Peyer's patch (tissue), 4 donors: ENCODE data around the gene COLEC11. TPM values are rescaled to one million over a fixed set of nuclear protein-coding genes. Genes with fewer than 3 reads are reported as not detected.
"Not testable (repeated sequence)": the region's sequence is repeated elsewhere in the genome, so short reads cannot be mapped to it uniquely, and the experiment has no call there.

Experiments used
- DNase-seq, 3 donors: peaks; one replicate each; pipeline ENCODE4 v3.0.0-alpha.2; 2017 to 2019
- H3K27ac ChIP-seq, 4 donors: fragments of 200-600 bp; sonication (generic); one replicate each; pipeline ENCODE4 v1.5.1; 2016 to 2019
- H3K27me3 ChIP-seq, 2 donors: fragments of 200-600 bp; sonication (generic); one replicate each; pipeline ENCODE4 v1.5.1; 2019
- H3K36me3 ChIP-seq, 3 donors: fragments of 200-600 bp; sonication (generic); one replicate each; pipeline ENCODE4 v1.5.1; 2016 to 2019
- H3K4me1 ChIP-seq, 4 donors: fragments of 200-600 bp; sonication (generic); one replicate each; pipeline ENCODE4 v1.5.1; 2016 to 2019
- H3K4me3 ChIP-seq, 4 donors: fragments of 200-600 bp; sonication (generic); 1 replicate in 3 of 4; 2 replicates in 1 of 4; pipeline ENCODE4 v1.5.1; 2016 to 2019; ENCODE audit warnings: mild to moderate bottlenecking in 1 of 4
- H3K9me3 ChIP-seq, 4 donors: fragments of 200-600 bp; sonication (generic); one replicate each; pipeline ENCODE4 v1.5.1; 2016 to 2019; ENCODE audit warnings: mild to moderate bottlenecking in 1 of 4
- POLR2A ChIP-seq, 2 donors: fragments of 450-650 bp; IDR thresholded peaks; one replicate each; pipeline ENCODE4 v1.5.1; 2017; ENCODE audit warnings: antibody characterized with exemption in 2 of 2, mild to moderate bottlenecking in 2 of 2, moderate library complexity in 2 of 2
- total RNA-seq, 4 donors: library from RNA; depleted of rRNA; stranded (reverse); fragments of >200 nt; gene quantifications; one replicate each; pipeline ENCODE4 v1.1.0, GENCODE V29; 2016
- TF ChIP-seq, protein P1 (sequence below), 6 experiments: fragments of 450-650 bp in 4 of 6; fragments of 200-600 bp in 2 of 6; sonication (generic) in 1 of 6; IDR thresholded peaks; one replicate each; pipeline ENCODE4 v1.5.1; 2017 to 2019; ENCODE audit warnings: antibody characterized with exemption in 6 of 6, mild to moderate bottlenecking in 3 of 6, moderate library complexity in 1 of 6

The COLEC11 gene
- total RNA-seq, 4 donors from 2014 or later: 0.70 to 5.8 (median 1.1) TPM; not detected in 1

DNA sequence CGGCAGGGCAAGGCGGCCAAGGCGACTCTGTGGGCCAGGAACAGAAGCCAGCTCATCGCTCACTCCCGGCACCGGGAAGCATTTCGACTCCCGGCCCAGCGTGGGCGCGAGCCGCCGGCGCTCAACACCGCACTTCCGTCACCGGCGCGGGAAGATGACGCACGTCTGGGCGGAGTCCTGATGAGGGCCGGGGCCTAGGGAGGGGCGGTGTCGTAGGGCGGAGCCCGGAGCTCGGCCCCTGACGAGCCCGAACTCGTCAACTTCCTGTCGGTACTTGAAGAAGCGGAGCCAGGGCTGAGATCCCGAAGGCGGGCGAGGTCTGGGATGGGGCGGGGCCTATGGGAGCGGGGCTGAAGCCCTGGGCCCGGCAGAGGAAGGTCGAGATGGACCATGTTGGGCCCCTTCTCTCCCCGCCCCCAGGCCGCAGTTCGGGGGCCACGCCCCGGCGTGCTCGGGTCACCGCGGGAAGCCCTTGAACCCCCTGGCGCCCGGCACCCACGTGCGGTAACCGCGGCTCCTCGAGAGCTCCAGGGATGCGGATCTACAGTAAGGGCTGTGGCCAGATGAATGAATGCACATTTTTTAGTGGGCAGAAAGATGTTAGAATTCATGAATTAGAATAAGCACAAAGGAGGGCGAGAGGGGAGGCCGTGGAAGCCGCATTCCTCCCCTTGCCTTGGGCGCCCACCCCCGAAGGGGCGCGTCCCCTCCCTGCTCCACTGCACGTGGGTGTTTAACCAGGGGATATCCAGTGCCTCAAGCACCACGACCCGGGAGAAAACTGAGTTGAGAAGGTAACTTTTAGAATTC lies 36.5 kb upstream of the COLEC11 start, which contains the start of gene RNASEH1:
TSS of gene RNASEH1 (minus strand) at position 129 of the 810 bp plus-strand sequence. CDS start at position 56, 73 bp downstream.
- peaks cover 0 to 29% (median 0%) of the 10 kb centered on the region in 3 donors for H3K36me3 ChIP-seq
- peak; percentile 82 to 83 for TF ChIP-seq POLR2A (IDR thresholded peaks at IDR 0.05)
- TF ChIP-seq, protein P1, sequence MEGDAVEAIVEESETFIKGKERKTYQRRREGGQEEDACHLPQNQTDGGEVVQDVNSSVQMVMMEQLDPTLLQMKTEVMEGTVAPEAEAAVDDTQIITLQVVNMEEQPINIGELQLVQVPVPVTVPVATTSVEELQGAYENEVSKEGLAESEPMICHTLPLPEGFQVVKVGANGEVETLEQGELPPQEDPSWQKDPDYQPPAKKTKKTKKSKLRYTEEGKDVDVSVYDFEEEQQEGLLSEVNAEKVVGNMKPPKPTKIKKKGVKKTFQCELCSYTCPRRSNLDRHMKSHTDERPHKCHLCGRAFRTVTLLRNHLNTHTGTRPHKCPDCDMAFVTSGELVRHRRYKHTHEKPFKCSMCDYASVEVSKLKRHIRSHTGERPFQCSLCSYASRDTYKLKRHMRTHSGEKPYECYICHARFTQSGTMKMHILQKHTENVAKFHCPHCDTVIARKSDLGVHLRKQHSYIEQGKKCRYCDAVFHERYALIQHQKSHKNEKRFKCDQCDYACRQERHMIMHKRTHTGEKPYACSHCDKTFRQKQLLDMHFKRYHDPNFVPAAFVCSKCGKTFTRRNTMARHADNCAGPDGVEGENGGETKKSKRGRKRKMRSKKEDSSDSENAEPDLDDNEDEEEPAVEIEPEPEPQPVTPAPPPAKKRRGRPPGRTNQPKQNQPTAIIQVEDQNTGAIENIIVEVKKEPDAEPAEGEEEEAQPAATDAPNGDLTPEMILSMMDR (IDR thresholded peaks at IDR 0.05): no peak
- peak within 1 kb of the TSS; percentile 84 to 99 (median 94) for H3K27ac ChIP-seq

DNA sequence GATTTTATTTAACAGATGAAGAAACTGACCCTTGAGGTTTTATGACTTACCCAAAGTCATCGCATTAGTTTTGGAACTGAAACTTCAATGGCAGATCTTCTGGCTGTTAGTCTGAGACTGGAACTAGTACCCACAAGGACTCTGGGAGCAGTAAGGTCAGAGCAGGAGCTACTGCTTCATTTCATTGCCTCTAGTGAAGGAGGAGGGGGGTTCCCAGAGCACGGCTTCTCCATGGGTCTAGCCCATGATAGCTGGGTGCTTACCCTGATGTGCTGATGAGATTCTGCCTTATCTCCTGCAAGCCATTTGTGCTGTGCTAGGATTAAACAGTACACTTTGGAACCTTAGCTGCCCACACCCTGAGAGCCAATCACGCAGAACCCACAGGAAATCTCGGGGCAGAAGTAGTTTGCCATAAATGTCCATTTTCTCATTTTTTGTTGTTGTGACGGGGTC lies 31.4 kb upstream of the COLEC11 start:
- no peaks in the 10 kb centered on the region for H3K9me3 ChIP-seq
- H3K4me1 ChIP-seq: peaks cover 0 to 7% (median 0%) of the 10 kb centered on the region in 4 donors
- H3K4me3 ChIP-seq: peak overlapping the region in 1 of 4 donors; percentile 4
- TF ChIP-seq POLR2A (IDR thresholded peaks at IDR 0.05): no peak
- TF ChIP-seq, protein P1 (IDR thresholded peaks at IDR 0.05): no peak
- H3K36me3 ChIP-seq: no peaks in the 10 kb centered on the region
- no peaks in the 10 kb centered on the region for H3K27me3 ChIP-seq
- peak in 2 of 3 donors; percentile 53 to 55 for DNase-seq
- peak overlapping the region in 2 of 4 donors; percentile 34 to 69 for H3K27ac ChIP-seq

More for the DNA sequence above, 36.5 kb upstream of the COLEC11 start, which contains the start of gene RNASEH1:
- Histone ChIP-seq H3K9me3 (no peaks in the 10 kb centered on the region), H3K27me3 (no peaks in the 10 kb centered on the region), H3K4me1 (peaks cover 0 to 18% (median 2%) of the 10 kb centered on the region in 4 donors), H3K4me3 (peak within 1 kb of the TSS; percentile 71 to 100 (median 90))
- peak; percentile 98 to 99 (median 99) for DNase-seq

DNA sequence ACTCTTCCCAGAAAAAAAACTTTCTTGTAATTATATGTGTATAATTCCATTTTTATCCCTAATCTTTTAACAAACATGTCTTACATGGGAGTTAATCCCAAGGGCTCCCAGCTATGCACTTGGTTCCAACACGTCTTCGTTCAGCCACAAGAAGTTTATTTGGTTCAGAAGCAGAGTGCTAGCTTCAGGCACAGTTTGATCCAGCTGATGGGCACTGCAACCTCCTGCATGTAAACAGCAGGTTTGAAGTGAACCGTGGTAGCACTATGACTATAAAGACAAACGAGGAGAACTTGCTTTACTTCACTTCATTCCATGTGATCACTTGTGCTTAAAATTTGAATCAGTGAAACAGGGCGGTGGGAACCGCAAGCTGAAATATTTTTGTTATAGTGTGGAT lies 29.8 kb upstream of the COLEC11 start:
- H3K27ac ChIP-seq: no peak overlapping the region
- no peaks in the 10 kb centered on the region for H3K4me1 ChIP-seq
- no peaks in the 10 kb centered on the region for H3K9me3 ChIP-seq
- TF ChIP-seq, protein P1 (IDR thresholded peaks at IDR 0.05): no peak
- no peak for TF ChIP-seq POLR2A (IDR thresholded peaks at IDR 0.05)
- H3K27me3 ChIP-seq: no peaks in the 10 kb centered on the region
- no peak for DNase-seq
- H3K4me3 ChIP-seq: no peak overlapping the region
- H3K36me3 ChIP-seq: no peaks in the 10 kb centered on the region

DNA sequence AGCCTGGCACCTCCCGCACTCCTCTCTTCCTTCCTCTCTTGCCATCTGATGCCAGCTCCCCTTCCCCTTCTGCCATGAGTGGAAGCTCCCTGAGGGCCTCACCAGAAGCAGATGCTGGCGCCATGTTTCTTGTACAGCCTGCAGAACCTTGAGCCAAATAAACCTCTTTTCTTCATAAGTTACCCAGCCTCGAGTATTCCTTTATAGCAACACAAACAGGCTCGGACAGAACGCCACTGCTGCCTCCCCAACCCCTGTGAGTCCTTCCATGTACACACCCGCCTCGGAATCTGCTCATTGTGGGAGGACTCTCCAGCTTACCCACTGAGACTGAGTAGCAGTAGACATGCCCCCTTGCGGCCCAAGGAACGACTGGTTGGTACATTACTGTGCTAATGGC lies 28.1 kb upstream of the COLEC11 start:
- TF ChIP-seq, protein P1 (IDR thresholded peaks at IDR 0.05): no peak
- no peak for TF ChIP-seq POLR2A (IDR thresholded peaks at IDR 0.05)

DNA sequence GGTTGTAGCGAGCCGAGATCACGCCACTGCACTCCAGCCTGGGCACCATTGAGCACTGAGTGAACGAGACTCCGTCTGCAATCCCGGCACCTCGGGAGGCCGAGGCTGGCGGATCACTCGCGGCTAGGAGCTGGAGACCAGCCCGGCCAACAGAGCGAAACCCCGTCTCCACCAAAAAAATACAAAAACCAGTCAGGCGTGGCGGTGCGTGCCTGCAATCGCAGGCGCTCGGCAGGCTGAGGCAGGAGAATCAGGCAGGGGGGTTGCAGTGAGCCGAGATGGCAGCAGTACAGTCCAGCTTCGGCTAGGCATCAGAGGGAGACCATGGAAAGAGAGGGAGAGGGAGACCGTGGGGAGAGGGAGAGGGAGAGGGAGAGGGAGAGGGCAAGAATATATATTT lies 25.3 kb upstream of the COLEC11 start:
- not testable (repeated sequence) for H3K36me3 ChIP-seq, H3K27me3 ChIP-seq, H3K4me3 ChIP-seq, DNase-seq, H3K4me1 ChIP-seq, H3K9me3 ChIP-seq, H3K27ac ChIP-seq

More for the DNA sequence above, 28.1 kb upstream of the COLEC11 start:
- no peak for DNase-seq
- Histone ChIP-seq H3K4me1 (no peaks in the 10 kb centered on the region), H3K9me3 (no peaks in the 10 kb centered on the region), H3K4me3 (no peak overlapping the region), H3K36me3 (no peaks in the 10 kb centered on the region), H3K27me3 (no peaks in the 10 kb centered on the region), H3K27ac (no peak overlapping the region)

DNA sequence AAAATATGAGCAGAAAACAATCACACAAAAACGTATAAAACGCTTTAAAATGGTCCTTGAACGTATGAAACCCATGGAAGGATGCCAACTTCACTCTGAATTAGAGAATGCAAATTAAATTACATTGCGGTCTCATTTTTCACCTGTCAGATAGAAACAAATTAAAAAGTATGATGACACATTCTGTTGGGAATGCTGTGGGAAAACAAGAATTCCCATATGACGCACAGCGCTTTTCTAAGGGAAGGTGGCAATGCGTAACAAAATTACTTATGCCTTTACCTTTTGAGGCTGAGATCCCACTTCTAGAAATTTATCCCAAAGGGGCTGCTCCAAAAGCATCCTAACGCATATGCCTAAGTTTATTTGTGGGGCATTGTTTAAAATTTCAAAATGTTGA lies 23.6 kb upstream of the COLEC11 start:
- TF ChIP-seq, protein P1 (IDR thresholded peaks at IDR 0.05): no peak
- TF ChIP-seq POLR2A (IDR thresholded peaks at IDR 0.05): no peak
- no peak overlapping the region for H3K4me3 ChIP-seq
- H3K9me3 ChIP-seq: no peaks in the 10 kb centered on the region
- H3K27me3 ChIP-seq: no peaks in the 10 kb centered on the region
- peaks cover 0 to 1% (median 0%) of the 10 kb centered on the region in 3 donors for H3K36me3 ChIP-seq
- DNase-seq: no peak
- peaks cover 0 to 4% (median 0%) of the 10 kb centered on the region in 4 donors for H3K4me1 ChIP-seq
- H3K27ac ChIP-seq: no peak overlapping the region
